Colonic mucosa (tissue), 4 donors: ENCODE results near the gene MISP3. TPM values are rescaled to one million over a fixed set of nuclear protein-coding genes. Genes with fewer than 3 reads are reported as not detected.

Experiments used
- DNase-seq: peaks from one replicate; pipeline ENCODE4 v3.0.0-alpha.2; 2020
- H3K27ac ChIP-seq: fragments of 200-600 bp; one replicate; pipeline ENCODE4 v1.8.0; 2021
- H3K27me3 ChIP-seq: fragments of 200-600 bp; one replicate; pipeline ENCODE4 v1.8.0; 2021
- H3K36me3 ChIP-seq: fragments of 200-600 bp; one replicate; pipeline ENCODE4 v1.8.0; 2021
- H3K4me1 ChIP-seq: fragments of 200-600 bp; one replicate; pipeline ENCODE4 v1.8.0; 2021; ENCODE audit warnings: mild to moderate bottlenecking
- H3K4me3 ChIP-seq: fragments of 200-600 bp; one replicate; pipeline ENCODE4 v1.8.0; 2021
- H3K9ac ChIP-seq, 2 donors: one replicate each; pipeline ENCODE4 v1.7.0; 2013; ENCODE audit warnings: control low read depth in 2 of 2, low read depth in 2 of 2, low read length in 2 of 2
- H3K9me3 ChIP-seq: fragments of 200-600 bp; one replicate; pipeline ENCODE4 v1.8.0; 2021
- CTCF ChIP-seq: fragments of 200-600 bp; IDR thresholded peaks from one replicate; pipeline ENCODE4 v1.8.0; 2022; ENCODE audit warnings: antibody characterized with exemption, mild to moderate bottlenecking
- intact Hi-C: fragments of 100-400 bp; cut with DNase I; formaldehyde crosslinking; loops from one replicate; pipeline ENCODE4 v1.14.1; 2022
- total RNA-seq, 2 donors: library from RNA; stranded (reverse); fragmentation: NEBNext Ultra II Directional in 1 of 2; extraction: Animal tissue kit (Norgen Biotek cat#: 25700) in 1 of 2; gene quantifications; one replicate each; pipeline ENCODE4 v1.2.1, GENCODE V29; 2021
- donor health status: healthy.
- donor health status: DM: no; HTN: no; CAD: no.
- donor health status: DM: no; HTN: no; CAD: no.

MISP3 gene
- total RNA-seq, 2 donors from 2014 or later, result 32.7 to 50.0 TPM

GRCh38 chr19:14116525-14116917 lies 43.9 kb downstream of the MISP3 start:
- Histone ChIP-seq H3K36me3 (no peaks in the 10 kb centered on the region), H3K4me3 (peak overlapping the region; percentile 88), H3K9ac (peak overlapping the region; percentile 80 to 89), H3K4me1 (peaks cover 10% of the 10 kb centered on the region), H3K27me3 (no peaks in the 10 kb centered on the region), H3K27ac (no peak overlapping the region), H3K9me3 (no peaks in the 10 kb centered on the region)
- intact Hi-C loops, result no loop called here
- TF ChIP-seq CTCF, result no peak
- no peak for DNase-seq

GRCh38 chr19:14116918-14117578 lies 44.5 kb downstream of the MISP3 start:
- H3K9ac ChIP-seq, result peak overlapping the region; percentile 80 to 89
- H3K27ac ChIP-seq, result peak overlapping the region; percentile 40
- H3K9me3 ChIP-seq, result no peaks in the 10 kb centered on the region
- H3K27me3 ChIP-seq, result no peaks in the 10 kb centered on the region
- H3K4me3 ChIP-seq, result peak overlapping the region; percentile 88
- no peaks in the 10 kb centered on the region for H3K36me3 ChIP-seq
- intact Hi-C loops, result no loop called here
- no peak for TF ChIP-seq CTCF
- DNase-seq, result peak; percentile 31
- peaks cover 10% of the 10 kb centered on the region for H3K4me1 ChIP-seq

GRCh38 chr19:14117668-14118164 lies 45.1 kb downstream of the MISP3 start, which contains the start of gene PRKACA:
Gene PRKACA, minus strand, starts transcription at chr19:14117762. Its CDS starts 215 bp downstream, at chr19:14117547.
- H3K27ac ChIP-seq, result peak within 1 kb of the TSS; percentile 94
- TF ChIP-seq CTCF, result no peak
- intact Hi-C loops, result no loop called here
- peak within 1 kb of the TSS; percentile 89 to 95 for H3K9ac ChIP-seq
- H3K9me3 ChIP-seq, result no peaks in the 10 kb centered on the region
- H3K4me1 ChIP-seq, result peaks cover 10% of the 10 kb centered on the region
- H3K4me3 ChIP-seq, result peak within 1 kb of the TSS; percentile 88
- no peaks in the 10 kb centered on the region for H3K27me3 ChIP-seq
- DNase-seq, result peak; percentile 98
- H3K36me3 ChIP-seq, result no peaks in the 10 kb centered on the region

GRCh38 chr19:14118165-14119051 lies 45.8 kb downstream of the MISP3 start:
- H3K4me1 ChIP-seq, result peaks cover 10% of the 10 kb centered on the region
- intact Hi-C loops, result no loop called here

More at GRCh38 chr19:14118165-14119051, 45.8 kb downstream of the MISP3 start:
- peak overlapping the region; percentile 51 for H3K4me3 ChIP-seq
- peak overlapping the region; percentile 88 to 95 for H3K9ac ChIP-seq
- H3K9me3 ChIP-seq, result no peaks in the 10 kb centered on the region
- no peak for TF ChIP-seq CTCF
- peak overlapping the region; percentile 94 for H3K27ac ChIP-seq
- DNase-seq, result peak; percentile 61
- H3K36me3 ChIP-seq, result no peaks in the 10 kb centered on the region
- H3K27me3 ChIP-seq, result no peaks in the 10 kb centered on the region
